GM12878 (cell line): ENCODE data around the gene KIRREL1.

Experiments
- CEBPB ChIP-seq, 2 experiments: fragments of 150-350 bp in 1 of 2; IDR thresholded peaks; 2 replicates each; pipeline ENCODE4 v1.6.1; 2012 to 2014; ENCODE audit warnings: low read depth in 2 of 2, low read length in 2 of 2, borderline replicate concordance in 1 of 2, inconsistent platforms in 1 of 2
- CTCF ChIP-seq, 3 experiments: IDR thresholded peaks in 2 of 3; conservative IDR thresholded peaks in 1 of 3; 2 replicates each; pipeline ENCODE4 v1.5.1; 2011; ENCODE audit warnings: low read depth in 3 of 3, low read length in 3 of 3, mild to moderate bottlenecking in 3 of 3, control low read depth in 2 of 3, moderate library complexity in 2 of 3, inconsistent platforms in 1 of 3, mixed read lengths in 1 of 3; ENCODE audit not compliant: control insufficient read depth in 2 of 3, insufficient read depth in 1 of 3; ENCODE audit errors: extremely low read depth in 1 of 3
- EZH2 ChIP-seq: IDR thresholded peaks from 2 replicates; pipeline ENCODE4 v1.6.1; 2012; ENCODE audit warnings: low read depth, mild to moderate bottlenecking, control low read depth, inconsistent platforms, low read length, borderline replicate concordance; ENCODE audit not compliant: control insufficient read depth
- PKNOX1 ChIP-seq: fragments of 450-650 bp; IDR thresholded peaks from 2 replicates; pipeline ENCODE4 v1.6.1; 2016; ENCODE audit warnings: mild to moderate bottlenecking

- no peak for TF ChIP-seq CEBPB (IDR thresholded peaks at IDR 0.05; ENCODE audit: borderline replicate concordance in 1 of 2, low read depth in 2 of 2, low read length in 2 of 2)
- no peak for TF ChIP-seq CTCF (IDR thresholded peaks at IDR 0.05 in 2 of 3, conservative IDR thresholded peaks at IDR 0.05 in 1 of 3; ENCODE audit: control insufficient read depth in 2 of 3, extremely low read depth in 1 of 3, insufficient read depth in 1 of 3, low read depth in 3 of 3, low read length in 3 of 3)
- no peak for TF ChIP-seq PKNOX1
- TF ChIP-seq EZH2 = no peak
Measured at GRCh38 chr1:158048371-158049067, 55.1 kb downstream of the KIRREL1 start.
